ENCODE data around the gene C1orf185.

C1orf185 gene

DNA sequence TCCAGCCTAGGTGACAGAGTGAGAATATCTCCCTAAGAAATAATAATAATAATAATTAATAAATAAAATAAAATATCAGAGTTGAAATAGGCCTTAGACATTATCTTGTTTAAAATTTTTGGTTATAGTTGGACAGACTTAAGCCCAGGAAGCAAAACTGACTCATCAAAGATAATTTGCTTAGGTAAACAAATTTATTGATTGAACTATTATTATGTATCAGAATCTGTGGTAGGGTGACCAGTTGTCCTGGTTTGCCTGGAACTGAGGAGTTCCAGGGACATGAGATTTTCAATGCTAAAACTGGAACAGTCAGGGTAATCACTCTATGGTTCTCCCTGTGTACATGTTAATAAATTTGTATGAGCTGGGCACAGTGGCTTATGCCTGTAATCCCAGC lies 86.2 kb downstream of the C1orf185 start:
- no peaks in the 10 kb centered on the region for H3F3A ChIP-seq (ENCODE audit: low read depth)
- H3K4me1 ChIP-seq (ENCODE audit: insufficient read depth, low read length, poor library complexity, severe bottlenecking) = no peaks in the 10 kb centered on the region
- H3K4me2 ChIP-seq (ENCODE audit: low read depth, low read length, poor library complexity, severe bottlenecking) = no peak overlapping the region
- no peak overlapping the region for H2AFZ ChIP-seq (ENCODE audit: low read length)
- no peaks in the 10 kb centered on the region for H3K27me3 ChIP-seq (ENCODE audit: insufficient read depth, low read length, poor library complexity, severe bottlenecking)
- no peaks in the 10 kb centered on the region for H3K9me3 ChIP-seq (ENCODE audit: insufficient read depth, low read depth, low read length)
- H3K9ac ChIP-seq (ENCODE audit: low read depth, low read length, poor library complexity, severe bottlenecking) = no peak overlapping the region
- TF ChIP-seq, protein P1, sequence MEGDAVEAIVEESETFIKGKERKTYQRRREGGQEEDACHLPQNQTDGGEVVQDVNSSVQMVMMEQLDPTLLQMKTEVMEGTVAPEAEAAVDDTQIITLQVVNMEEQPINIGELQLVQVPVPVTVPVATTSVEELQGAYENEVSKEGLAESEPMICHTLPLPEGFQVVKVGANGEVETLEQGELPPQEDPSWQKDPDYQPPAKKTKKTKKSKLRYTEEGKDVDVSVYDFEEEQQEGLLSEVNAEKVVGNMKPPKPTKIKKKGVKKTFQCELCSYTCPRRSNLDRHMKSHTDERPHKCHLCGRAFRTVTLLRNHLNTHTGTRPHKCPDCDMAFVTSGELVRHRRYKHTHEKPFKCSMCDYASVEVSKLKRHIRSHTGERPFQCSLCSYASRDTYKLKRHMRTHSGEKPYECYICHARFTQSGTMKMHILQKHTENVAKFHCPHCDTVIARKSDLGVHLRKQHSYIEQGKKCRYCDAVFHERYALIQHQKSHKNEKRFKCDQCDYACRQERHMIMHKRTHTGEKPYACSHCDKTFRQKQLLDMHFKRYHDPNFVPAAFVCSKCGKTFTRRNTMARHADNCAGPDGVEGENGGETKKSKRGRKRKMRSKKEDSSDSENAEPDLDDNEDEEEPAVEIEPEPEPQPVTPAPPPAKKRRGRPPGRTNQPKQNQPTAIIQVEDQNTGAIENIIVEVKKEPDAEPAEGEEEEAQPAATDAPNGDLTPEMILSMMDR (conservative IDR thresholded peaks at IDR 0.05; ENCODE audit: low read length) = no peak
- no peak for TF ChIP-seq EZH2phosphoT487 (IDR thresholded peaks at IDR 0.05; ENCODE audit: borderline replicate concordance)
- H3K9me2 ChIP-seq (replicated peaks; ENCODE audit: low read depth, low read length) = no peaks in the 10 kb centered on the region
- no peaks in the 10 kb centered on the region for H4K20me1 ChIP-seq (ENCODE audit: insufficient read depth, low read length, poor library complexity, severe bottlenecking)
- no peaks in the 10 kb centered on the region for H3K36me3 ChIP-seq (ENCODE audit: insufficient read depth, low read length)
- no peak overlapping the region for H3K4me3 ChIP-seq (ENCODE audit: low read length, poor library complexity, severe bottlenecking)
- H3K79me2 ChIP-seq (ENCODE audit: insufficient read depth, low read length) = no peaks in the 10 kb centered on the region

DNA sequence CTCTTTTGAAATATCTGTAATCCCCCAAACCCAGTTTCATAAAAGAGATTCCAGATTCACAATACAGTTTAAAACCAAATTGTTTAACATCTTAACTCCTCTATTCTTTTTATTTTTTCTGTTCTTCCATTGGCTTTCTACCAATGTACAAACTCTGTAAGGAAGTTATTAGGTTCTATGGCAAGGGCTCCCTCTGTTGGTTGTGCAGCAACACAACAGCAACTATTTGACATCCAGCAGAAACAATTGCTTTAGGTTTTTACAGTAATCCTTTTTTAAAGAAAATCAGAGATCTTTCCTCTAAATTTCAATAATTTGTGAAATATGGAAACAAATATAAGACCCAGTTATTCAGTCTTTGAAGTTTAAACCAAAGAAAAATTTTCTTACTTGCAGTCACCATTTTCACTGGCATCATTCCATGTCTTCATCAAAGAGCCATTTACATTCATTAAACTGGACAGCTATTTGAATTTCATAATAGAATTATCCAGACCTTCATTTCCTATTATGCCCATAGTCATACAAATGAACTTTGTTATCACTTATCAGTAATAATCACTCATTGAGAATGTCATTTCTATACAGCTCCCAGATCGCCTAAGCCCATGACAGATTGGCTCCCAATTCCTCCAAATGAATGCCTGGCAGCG lies 87.5 kb downstream of the C1orf185 start:
- Histone ChIP-seq H3K27me3 (ENCODE audit: insufficient read depth, low read length, poor library complexity, severe bottlenecking) (no peaks in the 10 kb centered on the region), H3K4me1 (ENCODE audit: insufficient read depth, low read length, poor library complexity, severe bottlenecking) (no peaks in the 10 kb centered on the region), H2AFZ (ENCODE audit: low read length) (peak overlapping the region; percentile 17; the same call in 1 of the 2 replicates), H3K4me3 (ENCODE audit: low read length, poor library complexity, severe bottlenecking) (no peak overlapping the region), H3F3A (ENCODE audit: low read depth) (no peaks in the 10 kb centered on the region), H4K20me1 (ENCODE audit: insufficient read depth, low read length, poor library complexity, severe bottlenecking) (no peaks in the 10 kb centered on the region), H3K36me3 (ENCODE audit: insufficient read depth, low read length) (no peaks in the 10 kb centered on the region), H3K4me2 (ENCODE audit: low read depth, low read length, poor library complexity, severe bottlenecking) (no peak overlapping the region), H3K9me2 (replicated peaks; ENCODE audit: low read depth, low read length) (no peaks in the 10 kb centered on the region), H3K79me2 (ENCODE audit: insufficient read depth, low read length) (no peaks in the 10 kb centered on the region), H3K9me3 (ENCODE audit: insufficient read depth, low read depth, low read length) (no peaks in the 10 kb centered on the region), H3K9ac (ENCODE audit: low read depth, low read length, poor library complexity, severe bottlenecking) (no peak overlapping the region)
- TF ChIP-seq EZH2phosphoT487 (IDR thresholded peaks at IDR 0.05; ENCODE audit: borderline replicate concordance) = no peak
- TF ChIP-seq, protein P1 (conservative IDR thresholded peaks at IDR 0.05; ENCODE audit: low read length) = peak; percentile 99

DNA sequence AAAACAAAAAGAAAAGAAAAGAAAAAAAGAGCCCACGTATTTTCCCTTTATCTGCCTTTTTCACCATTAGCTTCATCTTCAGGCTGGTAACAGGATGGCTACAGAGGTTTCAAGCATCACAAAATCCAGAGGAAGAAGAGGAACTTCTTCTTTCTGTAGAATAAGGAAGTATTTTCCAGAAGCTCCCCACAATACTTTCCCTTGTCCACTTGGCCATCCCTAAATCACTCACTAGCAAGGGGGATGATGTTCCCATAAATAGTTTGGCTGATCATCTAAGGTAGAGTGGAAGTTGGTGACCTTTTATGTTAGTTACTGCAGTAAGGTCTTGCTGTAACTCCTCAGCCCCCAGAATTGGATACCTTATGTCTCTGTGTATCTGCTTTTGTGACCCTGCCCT lies 88.9 kb downstream of the C1orf185 start:
- no peaks in the 10 kb centered on the region for H4K20me1 ChIP-seq (ENCODE audit: insufficient read depth, low read length, poor library complexity, severe bottlenecking)
- H3K4me1 ChIP-seq (ENCODE audit: insufficient read depth, low read length, poor library complexity, severe bottlenecking) = no peaks in the 10 kb centered on the region
- no peaks in the 10 kb centered on the region for H3F3A ChIP-seq (ENCODE audit: low read depth)
- H3K27me3 ChIP-seq (ENCODE audit: insufficient read depth, low read length, poor library complexity, severe bottlenecking) = no peaks in the 10 kb centered on the region
- H3K36me3 ChIP-seq (ENCODE audit: insufficient read depth, low read length) = no peaks in the 10 kb centered on the region
- TF ChIP-seq, protein P1 (conservative IDR thresholded peaks at IDR 0.05; ENCODE audit: low read length) = no peak
- no peak for TF ChIP-seq EZH2phosphoT487 (IDR thresholded peaks at IDR 0.05; ENCODE audit: borderline replicate concordance)
- peak overlapping the region; percentile 32; the same call in 1 of the 2 replicates for H2AFZ ChIP-seq (ENCODE audit: low read length)
- no peak overlapping the region for H3K4me3 ChIP-seq (ENCODE audit: low read length, poor library complexity, severe bottlenecking)
- H3K4me2 ChIP-seq (ENCODE audit: low read depth, low read length, poor library complexity, severe bottlenecking) = no peak overlapping the region
- no peaks in the 10 kb centered on the region for H3K9me3 ChIP-seq (ENCODE audit: insufficient read depth, low read depth, low read length)
- no peaks in the 10 kb centered on the region for H3K79me2 ChIP-seq (ENCODE audit: insufficient read depth, low read length)
- no peaks in the 10 kb centered on the region for H3K9me2 ChIP-seq (replicated peaks; ENCODE audit: low read depth, low read length)
- H3K9ac ChIP-seq (ENCODE audit: low read depth, low read length, poor library complexity, severe bottlenecking) = no peak overlapping the region
